ENCODE results near the gene B9D1. TPM values are rescaled to one million over a fixed set of nuclear protein-coding genes. Genes with fewer than 3 reads are reported as not detected.

B9D1 gene
- total and polyA plus RNA-seq, 12 donors, result 5.3 to 18.8 (median 10.4) TPM

GRCh38 chr17:19338031-19338990 lies 24.2 kb downstream of the B9D1 start:
- H3K4me1 ChIP-seq, result peaks cover 0 to 36% (median 23%) of the 10 kb centered on the region in 9 donors
- peak; percentile 49 to 79 (median 72) for TF ChIP-seq CTCF (IDR thresholded peaks at IDR 0.05)
- WGBS, 2 donors, result 78 to 79% methylated on average over 7 of the region's 7 CpGs
- DNase-seq (peak; percentile 57 to 67), ATAC-seq (peak; percentile 52 to 77 (median 73))
- no peak overlapping the region for H3K4me3 ChIP-seq
- intact Hi-C loops (cut with DNase I), result no loop called here
- peaks cover 0 to 26% (median 0%) of the 10 kb centered on the region in 9 donors for H3K36me3 ChIP-seq
- no peaks in the 10 kb centered on the region for H3K9me3 ChIP-seq
- peaks cover 0 to 11% (median 0%) of the 10 kb centered on the region in 7 donors for H3K27me3 ChIP-seq
- H3K27ac ChIP-seq, result peak overlapping the region in 6 of 10 donors; percentile 19 to 30 (median 26)

GRCh38 chr17:19337712-19338023 lies 24.9 kb downstream of the B9D1 start:
- Histone ChIP-seq H3K4me3 (no peak overlapping the region), H3K36me3 (peaks cover 0 to 29% (median 0%) of the 10 kb centered on the region in 9 donors), H3K27me3 (peaks cover 0 to 11% (median 0%) of the 10 kb centered on the region in 7 donors), H3K27ac (peak overlapping the region in 7 of 10 donors; percentile 19 to 31 (median 26)), H3K4me1 (peaks cover 0 to 31% (median 20%) of the 10 kb centered on the region in 9 donors), H3K9me3 (no peaks in the 10 kb centered on the region)
- TF ChIP-seq CTCF (IDR thresholded peaks at IDR 0.05), result no peak
- WGBS, 2 donors, result 56 to 58% methylated on average over 2 of the region's 2 CpGs
- DNase-seq, result no peak
- ATAC-seq, result peak in 6 of 8 donors; percentile 3 to 48 (median 7)
- intact Hi-C loops (cut with DNase I), result no loop called here

- peaks cover 0 to 26% (median 17%) of the 10 kb centered on the region in 9 donors for H3K4me1 ChIP-seq
- H3K4me3 ChIP-seq, result no peak overlapping the region
- peaks cover 0 to 34% (median 0%) of the 10 kb centered on the region in 9 donors for H3K36me3 ChIP-seq
- no peaks in the 10 kb centered on the region for H3K9me3 ChIP-seq
- 68 to 72% methylated on average over 21 of the region's 21 CpGs for WGBS, 2 donors
- peak in 3 of 9 donors; percentile 9 to 17 (median 9) for TF ChIP-seq CTCF (IDR thresholded peaks at IDR 0.05)
- H3K27me3 ChIP-seq, result peaks cover 0 to 11% (median 0%) of the 10 kb centered on the region in 7 donors
- DNase-seq (no peak), ATAC-seq (peak in 7 of 8 donors; percentile 12 to 44 (median 29))
- H3K27ac ChIP-seq, result peak overlapping the region in 3 of 10 donors; percentile 21 to 31 (median 26)
- intact Hi-C loops (cut with DNase I), result no loop called here
Observed at GRCh38 chr17:19336938-19337711, 25.4 kb downstream of the B9D1 start.
